ENCODE data around the gene ALB. TPM values are rescaled to one million over a fixed set of nuclear protein-coding genes. Genes with fewer than 3 reads are reported as not detected.

ALB gene
- polyA plus RNA-seq, 1 experiment = not detected

GRCh38 chr4:73470728-73471127, 66.6 kb downstream of the ALB start:
- TF ChIP-seq CTCF (IDR thresholded peaks at IDR 0.05; ENCODE audit: insufficient read depth, low read depth, low read length) = no peak
- Histone ChIP-seq H3K4me3 (ENCODE audit: low read depth, low read length) (no peak overlapping the region), H3K27me3 (ENCODE audit: control insufficient read depth, insufficient read depth, low read length) (no peaks in the 10 kb centered on the region), H3K36me3 (ENCODE audit: control insufficient read depth, insufficient read depth, low read length) (no peaks in the 10 kb centered on the region)
- POLR2A ChIA-PET = no interaction called here
- DNase-seq (ENCODE audit: low read depth) = no peak
- CTCF ChIA-PET = no interaction called here

Other genes starting within 250 kb of the ALB start
- 39.6 and 50.4 TPM in 2 replicates for gene ANKRD17, start 145.5 kb upstream of the ALB start, polyA plus RNA-seq (2011; rRNA removed)
- 0.23 and 0.31 TPM in 2 replicates for gene AFP, start 31.9 kb downstream of the ALB start, polyA plus RNA-seq (2011; rRNA removed)
- gene AFM, start 77.5 kb downstream of the ALB start, polyA plus RNA-seq (2011; rRNA removed) = not detected in 2 replicates
- not detected in 2 replicates for gene RASSF6, start 216.1 kb downstream of the ALB start, polyA plus RNA-seq (2011; rRNA removed)

Data from BJ (cell line).